MG63 (cell line): ENCODE measurements around the gene GNAT2. TPM values are rescaled to one million over a fixed set of nuclear protein-coding genes. Genes with fewer than 3 reads are reported as not detected.

Experiments
- DNase-seq: peaks from one replicate; pipeline ENCODE4 v3.0.0-alpha.2; 2020
- H3K27me3 ChIP-seq: fragments of 250-450 bp; sonication (Bioruptor Pico); 2 replicates; pipeline ENCODE4 v1.5.1; 2020; ENCODE audit warnings: mild to moderate bottlenecking, moderate library complexity
- H3K36me3 ChIP-seq: fragments of 250-450 bp; sonication (Bioruptor Pico); 2 replicates; pipeline ENCODE4 v1.5.1; 2020; ENCODE audit warnings: mild to moderate bottlenecking, moderate library complexity
- H3K4me3 ChIP-seq: fragments of 250-450 bp; sonication (Bioruptor Pico); 2 replicates; pipeline ENCODE4 v1.5.1; 2020; ENCODE audit warnings: mild to moderate bottlenecking, moderate library complexity
- H3K9me3 ChIP-seq: fragments of 250-450 bp; sonication (Bioruptor Pico); 2 replicates; pipeline ENCODE4 v1.5.1; 2020; ENCODE audit warnings: mild to moderate bottlenecking, moderate library complexity
- total RNA-seq: library from RNA; depleted of rRNA; stranded (reverse); fragments of >200 nt; shearing (Covaris generic); gene quantifications from 2 replicates; pipeline ENCODE4 v1.2.3, GENCODE V29; 2014; ENCODE audit warnings: low replicate concordance

Gene GNAT2
- total RNA-seq, 1 experiment from 2014 or later: 0.10 TPM

- Histone ChIP-seq H3K9me3 (no peaks in the 10 kb centered on the region), H3K4me3 (no peak overlapping the region)
- DNase-seq: no peak
These were observed 13.4 kb upstream of the GNAT2 start for GRCh38 chr1:109632671-109633346.

GRCh38 chr1:109631513-109632505 lies 12.4 kb upstream of the GNAT2 start:
- peaks cover 59% of the 10 kb centered on the region for H3K36me3 ChIP-seq
- H3K9me3 ChIP-seq: no peaks in the 10 kb centered on the region
- H3K4me3 ChIP-seq: no peak overlapping the region
- no peak for DNase-seq
- H3K27me3 ChIP-seq: no peaks in the 10 kb centered on the region

More at GRCh38 chr1:109632671-109633346, 13.4 kb upstream of the GNAT2 start:
- H3K36me3 ChIP-seq: peaks cover 49% of the 10 kb centered on the region
- H3K27me3 ChIP-seq: no peaks in the 10 kb centered on the region

GRCh38 chr1:109630898-109631512 lies 11.6 kb upstream of the GNAT2 start:
- peaks cover 67% of the 10 kb centered on the region for H3K36me3 ChIP-seq

GRCh38 chr1:109630081-109630897 lies 10.9 kb upstream of the GNAT2 start:
- H3K4me3 ChIP-seq: no peak overlapping the region
- no peak for DNase-seq
- peaks cover 74% of the 10 kb centered on the region for H3K36me3 ChIP-seq
- H3K9me3 ChIP-seq: no peaks in the 10 kb centered on the region
- no peaks in the 10 kb centered on the region for H3K27me3 ChIP-seq

More at GRCh38 chr1:109630898-109631512, 11.6 kb upstream of the GNAT2 start:
- DNase-seq: no peak
- Histone ChIP-seq H3K27me3 (no peaks in the 10 kb centered on the region), H3K4me3 (no peak overlapping the region), H3K9me3 (no peaks in the 10 kb centered on the region)

GRCh38 chr1:109629372-109630030 lies 10.1 kb upstream of the GNAT2 start:
- DNase-seq: no peak
- H3K4me3 ChIP-seq: no peak overlapping the region
- peaks cover 79% of the 10 kb centered on the region for H3K36me3 ChIP-seq
- no peaks in the 10 kb centered on the region for H3K27me3 ChIP-seq
- H3K9me3 ChIP-seq: no peaks in the 10 kb centered on the region

- Histone ChIP-seq H3K4me3 (no peak overlapping the region), H3K36me3 (peaks cover 79% of the 10 kb centered on the region), H3K9me3 (no peaks in the 10 kb centered on the region), H3K27me3 (no peaks in the 10 kb centered on the region)
- DNase-seq: peak; percentile 11
These were observed 9.3 kb upstream of the GNAT2 start for GRCh38 chr1:109628540-109629321.

- H3K36me3 ChIP-seq: peaks cover 77% of the 10 kb centered on the region
- no peak for DNase-seq
These were observed 8.4 kb upstream of the GNAT2 start for GRCh38 chr1:109627692-109628399.

GRCh38 chr1:109626682-109627408 lies 7.4 kb upstream of the GNAT2 start:
- DNase-seq: no peak
- H3K36me3 ChIP-seq: peaks cover 74% of the 10 kb centered on the region
- no peak overlapping the region for H3K4me3 ChIP-seq
- no peaks in the 10 kb centered on the region for H3K27me3 ChIP-seq
- no peaks in the 10 kb centered on the region for H3K9me3 ChIP-seq

More at GRCh38 chr1:109627692-109628399, 8.4 kb upstream of the GNAT2 start:
- Histone ChIP-seq H3K9me3 (no peaks in the 10 kb centered on the region), H3K27me3 (no peaks in the 10 kb centered on the region), H3K4me3 (no peak overlapping the region)

- Histone ChIP-seq H3K27me3 (no peaks in the 10 kb centered on the region), H3K4me3 (no peak overlapping the region), H3K9me3 (no peaks in the 10 kb centered on the region), H3K36me3 (peaks cover 71% of the 10 kb centered on the region)
- DNase-seq: no peak
These were observed 6.5 kb upstream of the GNAT2 start for GRCh38 chr1:109625601-109626560.

- no peak overlapping the region for H3K4me3 ChIP-seq
- no peaks in the 10 kb centered on the region for H3K9me3 ChIP-seq
- DNase-seq: no peak
- H3K36me3 ChIP-seq: peaks cover 69% of the 10 kb centered on the region
- H3K27me3 ChIP-seq: no peaks in the 10 kb centered on the region
These were observed 5.8 kb upstream of the GNAT2 start for GRCh38 chr1:109625176-109625575.

GRCh38 chr1:109624201-109625010 lies 5.0 kb upstream of the GNAT2 start:
- Histone ChIP-seq H3K27me3 (no peaks in the 10 kb centered on the region), H3K36me3 (peaks cover 65% of the 10 kb centered on the region), H3K9me3 (no peaks in the 10 kb centered on the region), H3K4me3 (no peak overlapping the region)
- DNase-seq: no peak

- H3K4me3 ChIP-seq: no peak overlapping the region
These were observed 4.3 kb upstream of the GNAT2 start for GRCh38 chr1:109623601-109624161.

More at GRCh38 chr1:109623601-109624161, 4.3 kb upstream of the GNAT2 start:
- Histone ChIP-seq H3K27me3 (no peaks in the 10 kb centered on the region), H3K9me3 (no peaks in the 10 kb centered on the region), H3K36me3 (peaks cover 58% of the 10 kb centered on the region)
- DNase-seq: no peak
